HG02852 (cell line): Measurements from ENCODE around the gene DNAJC13.

Experiments used
- ATAC-seq: cut with Tn5 transposase; IDR thresholded peaks from one replicate; pipeline ENCODE4 v1.9.1; 2021; ENCODE audit warnings: mild to moderate bottlenecking, moderate library complexity; ENCODE audit not compliant: unreplicated experiment

DNAJC13 gene

DNA sequence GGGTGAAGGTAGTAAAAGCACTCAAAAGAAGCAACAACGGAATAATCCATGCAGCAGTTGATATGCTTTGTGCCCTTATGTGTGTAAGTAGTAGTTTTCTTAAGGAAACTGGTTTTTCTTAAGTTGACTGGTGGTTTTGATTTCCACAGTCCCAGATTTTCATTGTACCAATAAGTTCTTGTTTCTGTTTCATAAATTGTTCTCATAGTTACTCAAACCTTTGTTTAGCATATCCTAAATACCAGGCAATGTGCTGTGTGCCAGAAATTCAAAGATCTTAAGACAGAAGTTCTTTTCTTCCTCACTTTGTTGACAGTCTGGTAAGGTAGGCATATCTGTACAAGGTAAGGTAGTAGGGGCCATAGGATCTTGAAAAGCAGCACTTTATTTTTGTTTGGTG lies 40.0 kb downstream of the DNAJC13 start:
- ATAC-seq, result no peak

DNA sequence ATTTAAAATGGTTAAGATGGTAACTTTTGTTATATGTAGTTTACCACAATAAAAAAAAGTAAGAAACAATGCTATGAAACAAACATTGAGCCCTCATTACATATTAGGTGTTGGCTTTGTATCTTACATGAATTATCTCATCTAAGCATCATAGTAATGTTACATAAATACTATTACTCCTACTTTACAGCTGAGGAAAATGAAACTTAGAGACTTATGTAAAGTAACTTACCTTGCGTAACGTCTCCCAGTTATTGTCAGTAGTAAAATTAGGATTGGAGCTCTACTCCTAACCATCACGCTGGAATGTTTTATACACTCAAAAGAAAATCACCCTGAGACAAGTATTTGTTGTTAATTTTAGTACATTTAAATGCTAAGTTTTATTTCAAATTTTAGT lies 42.2 kb downstream of the DNAJC13 start:
- no peak for ATAC-seq

DNA sequence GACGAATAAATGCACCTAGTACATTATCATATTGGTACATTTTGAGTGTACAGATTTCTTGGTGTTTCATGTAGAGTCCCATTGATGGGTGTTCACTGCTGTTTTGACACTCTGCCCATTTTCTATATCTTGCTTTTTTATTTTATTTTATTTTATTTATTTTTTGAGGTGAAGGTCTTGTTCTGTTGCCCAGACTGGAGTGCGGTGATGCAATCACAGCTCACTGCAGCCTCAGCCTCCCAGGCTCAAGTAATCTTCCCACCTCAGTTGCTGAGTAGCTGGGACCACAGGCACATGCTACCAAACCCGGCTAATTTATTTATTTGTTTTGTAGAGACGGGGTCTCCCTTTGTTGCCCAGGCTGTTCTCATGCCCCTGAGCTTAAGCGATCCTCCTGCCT lies 44.2 kb downstream of the DNAJC13 start:
- ATAC-seq, result no peak

DNA sequence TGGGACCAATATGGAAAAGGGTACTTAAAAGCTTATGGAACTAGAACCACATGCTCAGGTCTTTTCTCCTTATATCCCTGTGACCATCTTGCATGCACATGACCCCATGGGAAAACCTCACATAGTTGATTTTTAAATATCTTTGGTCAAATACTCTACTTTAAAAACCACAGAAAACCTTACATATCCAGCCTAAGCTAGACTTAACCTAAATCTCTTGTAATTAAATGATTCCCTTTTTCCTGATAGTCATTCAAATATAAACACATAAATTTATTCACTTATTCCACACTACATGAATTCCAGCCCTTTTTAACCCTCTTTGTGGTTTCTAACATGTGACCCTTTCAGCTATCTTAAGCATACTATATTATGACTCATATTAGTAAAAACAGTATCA lies 46.8 kb downstream of the DNAJC13 start:
- no peak for ATAC-seq

DNA sequence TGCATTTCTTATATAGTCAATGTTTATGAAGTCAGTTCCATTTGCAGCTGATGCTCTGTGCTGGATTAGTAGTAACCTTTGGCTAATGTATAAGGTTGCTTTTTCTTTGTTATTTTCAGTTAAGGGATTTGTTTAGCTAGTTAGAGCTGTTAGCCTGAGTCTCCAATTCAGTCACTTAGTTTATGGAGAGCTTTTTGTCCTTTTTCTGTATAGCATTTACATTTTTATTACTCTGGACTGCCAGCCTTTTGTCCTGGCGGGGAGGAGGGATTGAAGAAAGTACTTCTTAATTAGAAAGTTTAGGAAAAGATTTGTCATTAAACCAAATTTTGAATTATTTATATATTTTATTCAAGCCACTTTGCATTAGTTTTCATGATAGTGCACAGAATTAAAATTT lies 52.0 kb downstream of the DNAJC13 start:
- no peak for ATAC-seq

DNA sequence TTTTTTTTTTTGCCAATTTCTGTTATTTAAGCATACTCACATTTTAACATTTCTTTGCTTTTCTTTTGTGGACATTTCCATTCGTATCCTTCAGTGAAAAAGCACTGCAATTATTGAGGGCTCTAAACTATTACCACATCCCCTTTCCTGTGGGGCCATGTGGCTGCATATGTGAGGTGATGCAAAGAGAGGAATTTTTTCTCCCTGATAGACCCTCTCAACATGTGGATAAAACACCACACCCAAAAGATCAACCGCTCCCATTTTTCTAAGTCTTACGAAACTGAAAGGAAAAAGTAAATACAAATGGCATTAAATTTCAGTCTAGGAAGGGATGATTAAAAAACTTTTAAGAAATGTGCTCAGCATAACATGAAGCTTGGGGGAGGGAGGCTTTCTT lies 68.8 kb downstream of the DNAJC13 start:
- ATAC-seq, result no peak

DNA sequence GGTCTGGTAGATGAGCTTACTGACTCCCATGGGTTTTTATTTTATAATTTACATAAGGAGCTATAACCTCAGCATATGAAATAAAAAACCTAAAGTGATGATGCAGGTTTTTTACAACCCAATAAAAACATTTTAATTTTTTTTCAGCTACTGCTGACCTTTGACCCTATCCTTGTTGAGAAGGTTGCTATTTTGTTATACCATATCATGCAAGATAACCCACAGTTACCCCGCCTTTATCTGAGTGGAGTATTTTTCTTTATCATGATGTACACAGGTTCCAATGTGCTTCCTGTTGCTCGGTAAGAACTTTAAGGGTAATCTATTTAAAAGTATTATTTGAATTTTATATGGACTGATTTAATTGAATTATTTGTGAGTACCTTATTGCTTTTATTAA lies 70.8 kb downstream of the DNAJC13 start:
- ATAC-seq, result no peak

DNA sequence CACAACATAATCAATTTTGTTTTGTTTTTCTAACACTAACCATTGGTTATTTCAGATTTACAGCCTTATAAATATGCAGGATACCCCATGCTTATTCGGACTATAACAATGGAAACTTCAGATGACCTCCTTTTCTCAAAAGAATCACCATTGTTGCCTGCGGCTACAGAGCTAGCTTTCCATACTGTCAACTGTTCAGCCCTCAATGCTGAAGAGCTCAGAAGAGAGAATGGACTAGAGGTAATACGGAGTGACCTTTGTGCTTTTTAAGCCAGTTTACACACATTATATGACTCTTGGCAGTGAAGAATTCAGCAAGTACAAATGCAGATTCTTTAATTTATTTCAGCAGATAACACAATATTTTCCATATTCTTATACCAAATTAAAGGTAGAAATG lies 81.8 kb downstream of the DNAJC13 start:
- no peak for ATAC-seq

DNA sequence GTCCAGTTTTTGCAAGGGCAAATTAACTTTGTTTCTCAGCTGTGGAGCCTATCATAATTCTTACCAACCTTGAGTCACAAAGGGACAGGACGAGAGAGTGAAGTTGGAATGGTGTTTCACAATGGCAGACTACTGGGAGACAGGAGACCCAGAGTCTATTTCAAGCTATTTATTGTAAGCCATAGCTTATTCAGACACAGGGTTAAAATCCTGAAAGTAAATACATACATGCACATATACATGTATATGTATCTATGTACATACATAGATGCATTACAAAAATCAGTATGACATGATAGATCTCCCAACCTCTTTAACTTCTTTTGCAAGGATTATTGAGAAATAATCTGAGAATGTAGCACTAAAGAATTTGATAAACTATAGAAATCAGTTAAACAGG lies 86.3 kb downstream of the DNAJC13 start:
- ATAC-seq, result no peak

DNA sequence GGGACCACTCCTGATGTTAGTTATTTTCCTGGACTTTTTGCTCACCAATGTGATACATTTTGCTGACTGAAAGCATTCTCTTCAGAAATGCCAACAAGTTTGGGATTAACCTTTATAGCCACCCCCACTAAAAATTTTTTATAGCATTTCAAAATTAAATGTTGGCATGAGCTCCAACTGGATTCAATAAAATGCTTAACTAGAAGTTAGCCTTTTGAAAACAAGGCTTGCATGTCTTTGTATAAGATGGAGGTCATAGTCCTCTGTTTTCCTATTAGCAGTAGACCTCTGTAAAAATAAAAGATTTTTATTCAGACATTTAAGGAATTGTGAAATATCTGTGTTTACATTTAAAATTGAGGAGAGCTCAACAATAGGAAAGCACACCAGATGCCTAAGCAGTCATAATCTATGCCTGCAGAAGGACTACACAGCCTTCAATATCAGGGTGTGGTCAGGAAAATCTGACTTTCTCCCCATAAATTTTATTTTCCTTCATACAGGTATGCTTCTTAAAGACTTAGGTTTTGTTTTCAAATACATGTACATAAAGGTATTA lies 87.2 kb downstream of the DNAJC13 start:
- no peak for ATAC-seq

DNA sequence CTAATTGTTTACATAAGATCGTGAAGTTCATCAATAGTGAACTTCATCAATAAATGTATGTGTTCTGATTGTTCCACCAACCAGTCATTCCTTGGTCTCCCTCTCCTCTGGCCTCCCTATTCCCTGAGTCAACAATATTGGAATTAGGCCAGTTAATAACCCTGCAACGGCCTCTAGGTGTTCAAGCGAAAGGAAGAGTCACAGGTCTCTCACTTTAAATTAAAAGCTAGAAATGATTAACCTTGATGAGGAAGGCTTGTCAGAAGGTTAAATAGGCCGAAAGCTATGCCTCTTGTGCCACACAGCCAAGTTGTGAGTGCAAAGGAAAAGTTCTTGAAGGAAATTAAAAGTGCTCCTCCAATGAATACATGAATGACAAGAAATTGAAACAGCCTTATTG lies 90.4 kb downstream of the DNAJC13 start:
- ATAC-seq, result no peak

DNA sequence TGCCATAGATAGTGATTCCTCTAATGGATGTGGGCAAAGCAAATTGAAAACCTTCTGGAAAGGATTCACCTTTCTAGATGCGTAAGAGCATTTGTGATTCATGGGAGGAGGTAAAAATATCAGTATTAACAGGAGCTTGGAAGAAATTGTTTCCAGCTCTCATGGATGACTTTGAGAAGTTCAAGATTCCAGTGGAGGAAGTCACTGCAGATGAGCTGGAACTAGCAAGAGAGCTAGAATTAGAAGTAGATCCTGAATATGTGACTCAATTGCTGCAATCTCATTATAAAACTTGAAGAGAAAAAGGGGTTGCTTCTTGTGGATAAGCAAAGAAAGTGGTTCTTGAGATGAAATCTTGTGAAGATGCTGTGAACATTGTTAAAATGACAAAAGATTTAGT lies 91.8 kb downstream of the DNAJC13 start:
- ATAC-seq, result no peak

DNA sequence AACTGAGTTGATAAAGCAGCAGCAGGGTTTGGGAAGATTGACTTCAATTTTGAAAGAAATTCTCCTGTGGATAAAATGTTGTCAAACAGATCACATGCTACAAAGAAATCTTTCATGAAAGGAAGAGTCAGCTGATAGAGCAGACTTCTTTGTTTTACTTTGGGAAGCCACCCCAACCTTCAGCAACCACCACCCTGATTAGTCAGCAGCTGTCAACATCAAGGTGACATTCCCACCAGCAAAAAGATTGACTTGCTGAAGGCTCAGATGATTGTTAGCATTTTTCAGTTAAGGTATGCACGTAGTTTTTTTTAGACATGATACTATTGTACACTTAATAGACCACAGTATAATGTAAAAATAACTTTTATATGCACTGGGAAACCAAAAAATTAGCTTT lies 92.2 kb downstream of the DNAJC13 start:
- ATAC-seq, result no peak

DNA sequence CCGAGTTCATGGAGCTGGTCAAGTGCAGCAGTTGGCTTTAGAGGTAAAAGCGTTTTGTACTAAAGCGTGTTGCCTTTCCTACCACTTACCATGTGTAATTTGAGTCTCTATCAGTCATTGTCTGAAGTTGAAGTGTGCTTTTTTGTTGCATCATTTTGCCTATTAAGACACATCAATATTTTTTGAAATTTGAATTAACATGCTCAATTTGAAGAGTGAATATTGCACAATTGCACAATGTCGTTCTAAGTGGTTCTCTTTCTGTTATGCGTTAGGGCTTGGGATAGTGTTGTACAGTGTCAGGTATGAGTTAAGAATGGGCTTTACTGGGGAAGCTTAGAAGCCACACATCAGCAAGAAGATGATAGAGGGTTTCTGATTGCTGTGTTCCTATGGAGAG lies 95.8 kb downstream of the DNAJC13 start:
- ATAC-seq, result no peak

DNA sequence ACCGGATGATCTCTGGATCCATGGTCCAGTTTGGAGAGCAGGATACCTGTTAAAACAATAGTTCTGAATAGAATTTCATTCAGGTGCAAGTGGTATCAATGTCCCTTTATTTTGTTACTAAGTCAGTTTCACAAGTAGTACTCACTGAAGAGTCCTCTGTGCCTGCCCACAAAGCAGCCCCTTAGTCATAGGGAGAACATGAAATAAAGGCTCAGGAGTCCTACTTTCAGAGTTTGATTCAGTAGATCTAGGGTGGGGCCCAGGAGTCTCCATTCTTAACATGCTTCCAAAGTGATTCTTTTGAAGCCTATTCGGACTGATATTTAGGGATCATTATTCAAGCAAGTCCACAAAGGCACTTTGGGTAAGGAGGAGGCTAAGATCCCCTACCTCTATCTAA lies 100.0 kb downstream of the DNAJC13 start:
- ATAC-seq, result no peak

DNA sequence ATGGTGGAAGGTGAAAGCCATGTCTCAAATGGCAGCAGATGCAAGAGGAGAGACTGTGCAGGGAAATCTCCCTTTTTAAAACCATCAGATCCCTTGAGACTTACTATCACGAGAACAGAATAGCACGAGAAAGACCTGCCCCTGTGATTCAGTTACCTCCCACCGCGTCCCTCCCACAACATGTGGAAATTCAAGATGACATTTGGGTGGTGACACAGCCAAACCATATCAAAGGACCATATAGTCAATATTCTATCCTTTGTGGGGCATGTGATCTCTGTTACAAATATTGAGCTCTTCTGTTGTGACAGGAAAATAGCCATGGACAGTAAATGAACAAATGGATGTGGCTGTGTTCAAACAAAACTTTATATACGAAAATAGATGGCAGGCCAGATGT lies 102.6 kb downstream of the DNAJC13 start:
- no peak for ATAC-seq

DNA sequence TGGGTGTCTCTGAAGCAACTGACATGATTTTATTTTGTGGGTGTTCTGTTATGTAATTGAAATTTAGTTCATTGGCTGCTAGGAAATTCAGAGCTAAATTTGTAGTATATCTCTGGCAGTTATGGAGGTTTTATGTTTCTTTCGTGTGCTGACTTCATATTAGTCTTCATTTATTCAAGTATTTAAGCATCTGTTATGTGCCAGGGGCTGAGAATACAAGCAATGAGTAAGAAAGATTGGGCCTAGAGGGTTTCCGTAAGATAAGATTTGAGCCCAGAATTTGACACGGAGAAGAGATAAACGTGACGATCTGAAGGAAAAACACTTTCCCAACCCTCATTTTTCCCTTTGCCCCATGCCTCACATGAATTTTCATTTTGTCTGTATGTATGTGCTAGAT lies 104.6 kb downstream of the DNAJC13 start:
- no peak for ATAC-seq

DNA sequence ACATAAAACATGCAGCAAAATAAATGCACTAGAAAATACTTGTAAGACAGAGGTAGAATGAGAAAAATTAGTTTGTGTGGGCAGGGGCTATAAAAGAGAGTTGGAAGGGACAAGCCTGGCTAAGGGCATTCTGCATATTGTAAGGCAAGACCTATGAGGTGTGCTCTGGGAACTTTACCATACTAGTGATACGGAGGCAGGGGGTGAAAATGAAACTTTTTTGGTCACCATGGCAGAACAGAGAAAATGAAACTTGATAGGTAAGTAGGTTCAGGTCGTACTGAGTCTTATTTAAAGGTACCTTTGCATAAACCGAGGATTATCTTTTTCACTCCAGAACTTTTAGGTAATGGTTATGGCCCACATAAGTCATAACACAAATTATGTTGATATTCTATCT lies 105.1 kb downstream of the DNAJC13 start:
- peak; percentile 93 for ATAC-seq

DNA sequence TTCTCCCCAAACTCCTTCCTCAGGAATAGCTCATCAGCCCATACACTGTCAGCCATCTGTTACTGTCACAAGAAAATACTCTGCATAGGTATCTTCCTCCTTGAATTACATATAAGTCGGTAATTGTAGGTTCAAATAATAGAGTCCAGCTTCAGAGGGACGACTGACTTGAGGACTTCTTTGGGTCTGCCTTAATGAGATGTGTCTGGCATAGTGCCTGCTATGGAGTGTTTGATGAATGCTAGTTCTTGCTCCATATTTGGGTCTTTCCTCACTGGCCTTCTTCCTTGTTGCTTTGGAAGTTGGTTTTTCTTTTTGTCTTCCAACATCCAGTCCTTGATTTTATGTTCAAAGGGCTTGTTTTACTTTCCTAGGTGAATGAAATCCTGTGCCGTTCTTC lies 113.3 kb downstream of the DNAJC13 start:
- ATAC-seq, result no peak

DNA sequence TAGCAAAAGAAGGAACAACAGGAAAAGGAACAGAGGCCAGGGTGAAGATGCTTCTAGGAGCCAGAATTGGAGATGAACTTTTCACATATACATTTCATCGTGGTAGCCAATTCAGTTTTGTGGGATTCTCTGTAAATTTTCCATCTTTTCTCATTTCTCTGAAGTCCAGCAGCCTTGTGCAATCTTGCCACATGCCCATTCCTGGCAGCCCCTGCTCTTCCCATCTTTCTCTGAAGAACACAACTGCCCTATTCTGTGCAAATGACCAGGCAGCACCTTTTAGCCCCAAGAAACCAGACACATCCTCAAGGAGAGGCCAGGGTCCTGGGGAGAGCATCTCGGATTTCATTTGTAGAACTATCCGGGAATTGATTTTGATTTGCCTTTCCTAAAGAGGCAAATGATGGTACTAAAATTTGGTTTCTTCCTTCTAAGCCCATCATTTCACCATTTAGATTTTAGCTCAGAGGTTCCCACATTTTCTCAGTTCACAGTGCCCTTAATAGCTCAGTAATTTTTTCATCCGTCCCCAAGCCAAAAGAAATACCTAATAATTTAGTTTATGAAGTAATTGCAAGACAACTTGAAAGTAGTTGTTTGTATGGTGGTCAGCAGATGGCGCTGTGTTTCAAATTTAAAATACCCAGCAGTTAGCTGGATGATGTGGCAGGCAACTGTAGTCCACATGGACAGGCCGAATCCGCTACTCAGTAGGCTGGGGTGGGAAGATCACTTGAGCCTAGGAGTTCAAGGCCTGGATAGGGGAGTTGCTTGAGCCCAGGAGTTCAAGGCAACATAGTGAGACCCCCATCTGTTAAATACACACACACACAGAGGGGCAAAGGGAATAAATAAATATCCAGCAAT lies 118.5 kb downstream of the DNAJC13 start:
- ATAC-seq, result peak; percentile 60

DNA sequence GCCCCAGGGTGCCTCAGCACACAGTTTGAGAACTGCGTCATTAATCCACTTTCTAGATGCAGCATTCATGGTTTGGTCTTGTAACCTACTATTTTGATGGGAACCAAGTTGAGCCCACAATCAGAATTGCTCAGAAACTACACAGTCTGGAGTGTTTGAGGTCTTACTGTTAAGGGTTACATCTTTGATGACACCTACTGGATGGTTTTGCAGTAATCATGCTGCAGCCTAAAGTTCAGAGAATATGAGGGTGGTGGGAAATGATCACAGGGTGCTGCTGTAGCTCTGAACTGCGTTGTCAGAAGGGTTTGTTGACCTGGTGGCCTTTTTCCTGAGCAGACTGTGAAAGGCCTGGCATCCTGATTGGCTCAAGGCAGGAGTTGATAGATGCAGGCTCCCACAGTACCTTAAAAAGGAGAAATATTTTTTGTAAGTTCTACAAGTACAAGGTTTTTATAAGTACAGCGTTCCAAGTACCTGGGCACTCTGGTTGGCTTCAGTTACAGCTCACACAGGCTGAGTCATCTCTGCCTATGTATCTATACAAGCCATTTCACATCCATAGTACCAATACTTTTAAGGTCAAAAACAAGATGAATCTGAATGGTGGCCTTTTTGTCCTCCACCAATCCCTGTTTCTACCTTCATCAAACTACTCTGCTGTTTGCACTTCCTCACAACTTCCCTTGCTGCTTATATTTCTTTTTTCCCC lies 119.3 kb downstream of the DNAJC13 start:
- no peak for ATAC-seq

DNA sequence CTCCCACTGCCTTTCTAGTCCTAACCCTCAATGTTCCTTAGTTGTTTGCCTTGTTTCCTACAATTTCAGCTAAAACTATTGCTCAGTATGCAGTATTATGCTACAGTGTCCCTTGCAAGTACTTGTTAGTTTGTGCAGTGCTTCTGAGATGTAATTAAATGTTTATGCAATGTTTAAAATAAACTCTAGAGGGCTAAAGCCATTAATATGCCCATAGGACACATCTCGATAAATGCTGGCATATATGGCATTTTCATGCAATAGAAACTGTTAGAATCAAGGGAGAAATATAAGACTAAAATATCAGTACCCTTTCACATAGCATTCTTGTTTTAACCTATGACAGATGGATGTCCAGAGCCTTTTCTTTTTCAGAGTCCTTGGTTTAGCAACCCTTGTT lies 120.0 kb downstream of the DNAJC13 start:
- ATAC-seq, result no peak
